Stimulated activated CD8-positive, alpha-beta memory T cell treated with anti-CD3 and anti-CD28 coated beads, Interleukin-7, amount 100 ng/mL, for 4 hours (primary cell): ENCODE data around the gene UAP1L1.

Source experiments
- DNase-seq, 2 donors: peaks; one replicate each; pipeline ENCODE4 v3.0.0-alpha.2; 2020; ENCODE audit warnings: low read depth in 2 of 2

The UAP1L1 gene

GRCh38 chr9:137075275-137075775 lies 2.0 kb upstream of the UAP1L1 start:
- DNase-seq, result no peak

GRCh38 chr9:137076636-137077009 lies 694 bp upstream of the UAP1L1 start:
- DNase-seq, result no peak

DNA sequence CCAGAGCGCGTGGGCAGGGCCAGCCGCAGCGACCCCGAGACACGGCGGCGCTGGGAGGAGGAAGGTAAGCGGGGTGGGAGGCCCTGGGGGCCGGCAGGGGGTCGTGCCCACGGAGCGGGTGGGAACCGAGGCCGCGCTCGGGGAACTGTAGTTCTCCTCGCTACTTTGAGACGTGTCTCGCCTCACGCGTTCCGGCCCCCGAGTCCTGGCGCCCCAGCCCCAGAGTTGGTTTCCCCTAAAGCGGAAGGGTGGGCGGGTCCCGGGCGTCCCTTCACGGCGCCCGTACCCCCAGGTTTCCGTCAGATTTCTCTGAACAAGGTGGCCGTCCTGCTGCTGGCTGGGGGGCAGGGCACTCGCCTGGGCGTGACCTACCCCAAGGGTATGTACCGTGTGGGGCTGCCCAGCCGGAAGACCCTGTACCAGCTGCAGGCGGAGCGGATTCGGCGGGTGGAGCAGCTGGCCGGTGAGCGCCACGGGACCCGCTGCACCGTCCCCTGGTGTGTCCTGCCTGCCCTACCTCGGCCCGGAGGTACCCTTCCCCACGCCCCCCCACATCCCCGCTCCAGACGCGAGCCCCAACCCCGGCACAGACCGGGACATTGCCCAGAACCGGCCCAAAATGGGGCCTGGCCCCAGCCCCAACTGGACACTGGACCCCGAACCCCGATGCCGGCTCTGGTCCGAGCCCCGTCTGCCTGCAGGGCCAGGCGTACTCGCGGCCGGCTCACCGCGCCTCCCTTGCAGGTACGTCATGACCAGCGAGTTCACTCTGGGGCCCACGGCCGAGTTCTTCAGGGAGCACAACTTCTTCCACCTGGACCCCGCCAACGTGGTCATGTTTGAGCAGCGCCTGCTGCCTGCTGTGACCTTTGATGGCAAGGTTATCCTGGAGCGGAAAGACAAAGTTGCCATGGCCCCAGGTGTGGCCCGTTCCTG lies 709 bp downstream of the UAP1L1 start:
- peak; percentile 24 to 49 for DNase-seq

DNA sequence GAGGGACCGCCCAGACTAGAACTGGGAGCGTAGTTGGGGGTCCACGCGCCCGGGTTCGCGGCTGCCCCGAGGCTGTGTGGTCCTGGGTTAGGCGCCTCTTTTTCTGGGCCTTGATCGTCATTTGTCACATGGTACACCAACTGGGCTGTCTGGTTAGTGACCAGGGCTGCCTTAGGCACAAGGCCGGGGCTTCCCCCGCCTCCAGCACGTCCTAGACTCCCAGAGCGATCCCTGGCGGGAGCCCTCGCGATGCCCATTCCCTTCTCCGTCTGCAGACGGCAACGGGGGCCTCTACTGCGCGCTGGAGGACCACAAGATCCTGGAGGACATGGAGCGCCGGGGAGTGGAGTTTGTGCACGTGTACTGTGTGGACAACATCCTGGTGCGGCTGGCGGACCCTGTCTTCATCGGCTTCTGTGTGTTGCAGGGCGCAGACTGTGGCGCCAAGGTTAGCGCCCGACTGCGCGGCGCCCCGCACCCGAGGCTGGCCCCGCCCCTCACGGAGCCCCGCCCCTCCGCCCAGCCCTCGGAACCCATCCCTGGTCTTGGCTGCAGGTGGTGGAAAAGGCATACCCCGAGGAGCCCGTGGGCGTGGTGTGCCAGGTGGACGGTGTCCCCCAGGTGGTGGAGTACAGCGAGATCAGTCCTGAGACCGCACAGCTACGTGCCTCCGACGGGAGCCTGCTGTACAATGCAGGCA lies 1.5 kb downstream of the UAP1L1 start:
- DNase-seq, result no peak

- DNase-seq, result no peak
These were observed 2.1 kb downstream of the UAP1L1 start for GRCh38 chr9:137079401-137079787.

DNA sequence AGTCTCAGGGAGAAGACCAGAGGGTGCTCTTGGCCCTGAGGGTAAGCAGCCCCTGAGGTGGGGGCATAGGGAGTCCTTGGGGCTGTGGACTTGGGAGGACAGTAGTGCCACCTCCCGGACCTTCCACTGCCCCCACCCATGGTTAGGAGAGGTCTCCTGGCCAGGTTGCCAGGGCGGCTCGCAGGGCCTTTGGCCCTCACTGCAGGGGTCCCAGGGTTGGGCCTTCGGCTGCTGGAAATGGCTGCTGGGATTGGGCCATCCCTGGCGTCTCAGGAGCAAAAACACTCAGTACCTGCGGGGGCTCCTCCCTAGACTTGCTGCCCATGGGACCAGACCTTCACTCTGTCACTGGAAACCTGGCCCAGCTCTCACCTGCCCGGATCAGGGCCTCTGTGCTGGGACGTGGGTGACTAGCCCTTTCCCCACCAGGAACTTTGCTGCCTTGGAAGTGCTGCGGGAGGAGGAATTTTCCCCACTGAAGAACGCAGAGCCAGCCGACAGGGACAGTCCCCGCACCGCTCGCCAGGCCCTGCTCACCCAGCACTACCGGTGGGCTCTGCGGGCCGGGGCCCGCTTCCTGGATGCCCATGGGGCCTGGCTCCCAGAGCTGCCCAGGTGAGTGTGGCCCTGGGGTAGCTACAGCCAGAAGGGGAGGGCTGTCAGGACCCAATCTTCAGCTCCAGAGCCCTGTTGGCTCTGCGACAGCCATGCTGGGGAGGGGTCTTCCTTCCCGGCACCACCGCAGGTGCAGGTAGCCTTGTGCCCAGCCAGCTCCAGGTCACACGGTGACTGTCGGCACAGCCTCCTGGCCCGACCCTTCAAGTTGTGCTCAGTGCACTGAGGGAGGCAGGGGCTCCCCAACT lies 3.2 kb downstream of the UAP1L1 start:
- DNase-seq, result no peak

GRCh38 chr9:137082222-137082924 lies 5.1 kb downstream of the UAP1L1 start:
- DNase-seq, result no peak

GRCh38 chr9:137082925-137083290 lies 5.6 kb downstream of the UAP1L1 start:
- DNase-seq, result no peak

DNA sequence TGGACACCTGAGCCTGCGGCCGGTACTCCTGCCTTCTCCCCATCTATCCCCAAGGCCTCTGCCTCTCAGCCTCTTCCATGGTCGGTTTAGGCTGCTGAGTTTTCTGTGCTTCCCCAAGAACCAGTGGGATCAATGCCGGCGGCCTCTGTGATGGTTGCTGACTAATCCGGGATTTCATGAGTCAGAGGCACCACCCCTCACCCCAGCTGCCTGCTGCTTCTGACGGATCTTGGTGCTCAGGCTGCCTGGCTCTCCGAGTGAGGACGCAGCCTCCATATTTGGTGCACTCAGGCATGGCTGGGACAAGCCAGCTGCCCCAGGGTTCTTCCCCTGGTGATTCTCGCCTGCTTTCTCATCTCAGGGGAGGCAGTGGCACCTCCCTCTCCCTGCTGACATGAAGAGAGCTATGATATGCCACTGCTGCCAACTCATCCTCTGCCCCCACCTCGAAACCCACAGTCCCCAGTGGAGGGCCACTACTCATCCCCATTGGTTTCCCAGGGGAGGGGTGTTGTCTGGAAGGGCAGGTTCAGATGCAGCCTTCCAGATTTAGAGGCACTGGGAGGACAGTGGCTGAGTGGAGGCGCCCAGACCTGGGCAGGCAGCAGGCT lies 6.2 kb downstream of the UAP1L1 start:
- DNase-seq, result no peak

DNA sequence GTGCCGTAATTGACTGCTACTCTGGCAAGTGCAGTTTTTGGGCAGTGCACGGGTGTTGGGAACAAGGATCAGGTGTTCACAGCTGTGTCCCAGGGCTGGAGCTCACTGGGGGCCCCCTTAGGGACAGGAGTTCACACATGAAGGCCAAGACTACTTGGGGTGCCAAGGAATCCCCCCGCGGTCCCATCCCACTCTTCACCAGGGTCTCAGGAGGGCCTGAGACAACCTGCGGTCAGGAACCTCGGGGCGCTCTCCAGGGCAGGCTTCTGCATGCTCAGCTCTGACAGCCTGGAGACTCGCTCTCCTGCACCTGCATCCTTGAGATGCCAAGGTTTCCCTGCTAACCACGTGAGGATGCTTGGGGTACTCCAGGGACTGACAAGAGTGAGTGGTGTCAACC lies 7.2 kb downstream of the UAP1L1 start:
- DNase-seq, result no peak

- DNase-seq, result no peak
These were observed 8.7 kb downstream of the UAP1L1 start for GRCh38 chr9:137085920-137086530.

- DNase-seq, result peak; percentile 98 to 100
These were observed 9.5 kb downstream of the UAP1L1 start, which contains the start of gene MAN1B1 for GRCh38 chr9:137086531-137087408. MAN1B1 (plus strand) TSS chr9:137086985; CDS start chr9:137087000, 15 bp downstream.

DNA sequence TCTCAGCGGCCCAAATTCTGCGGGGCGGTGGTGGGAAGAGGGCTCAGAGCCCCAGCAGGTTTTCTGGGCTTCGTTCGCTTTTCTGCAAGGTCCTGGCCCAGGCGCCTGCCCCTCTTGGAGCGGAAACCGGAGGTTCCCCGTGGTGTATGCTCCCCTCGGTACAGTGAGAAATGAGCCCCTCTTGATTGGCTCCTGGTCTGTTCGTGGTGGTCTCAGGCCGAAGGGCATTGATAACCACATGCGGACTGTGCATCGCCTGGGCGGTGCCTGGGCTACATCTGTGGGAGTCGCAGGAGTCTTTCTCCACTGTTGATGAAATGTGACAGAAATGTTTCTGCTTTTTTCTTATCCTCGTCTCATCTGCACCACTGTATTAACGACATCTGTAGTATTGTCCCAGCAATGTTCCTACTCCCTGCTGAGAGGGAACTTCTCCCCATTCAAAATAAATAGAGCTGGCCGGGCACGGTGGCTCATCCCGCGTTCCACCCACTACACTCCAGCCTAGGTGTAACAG lies 10.2 kb downstream of the UAP1L1 start:
- no peak for DNase-seq

DNA sequence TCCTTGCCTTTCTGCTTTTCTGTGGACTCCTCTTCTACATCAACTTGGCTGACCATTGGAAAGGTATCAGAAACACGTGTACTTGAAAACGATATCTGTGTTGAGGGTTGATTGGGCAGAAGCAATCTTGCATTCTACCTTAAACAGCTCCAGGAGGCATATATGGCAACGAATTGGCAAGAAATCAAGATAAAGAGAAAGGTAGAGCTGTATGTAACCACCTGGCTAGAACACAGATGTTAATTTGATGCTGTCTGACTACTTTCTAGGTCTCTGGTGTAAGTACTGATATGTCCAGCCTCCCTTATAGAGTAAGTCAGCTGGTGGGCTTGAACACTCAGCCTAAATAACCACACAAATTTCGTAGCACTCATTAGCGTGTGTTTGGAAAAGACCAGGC lies 10.8 kb downstream of the UAP1L1 start:
- no peak for DNase-seq

- no peak for DNase-seq
These were observed 12.1 kb downstream of the UAP1L1 start for GRCh38 chr9:137089232-137089947.

- DNase-seq, result peak; percentile 72 to 78
These were observed 18.6 kb downstream of the UAP1L1 start for GRCh38 chr9:137095664-137096517.

DNA sequence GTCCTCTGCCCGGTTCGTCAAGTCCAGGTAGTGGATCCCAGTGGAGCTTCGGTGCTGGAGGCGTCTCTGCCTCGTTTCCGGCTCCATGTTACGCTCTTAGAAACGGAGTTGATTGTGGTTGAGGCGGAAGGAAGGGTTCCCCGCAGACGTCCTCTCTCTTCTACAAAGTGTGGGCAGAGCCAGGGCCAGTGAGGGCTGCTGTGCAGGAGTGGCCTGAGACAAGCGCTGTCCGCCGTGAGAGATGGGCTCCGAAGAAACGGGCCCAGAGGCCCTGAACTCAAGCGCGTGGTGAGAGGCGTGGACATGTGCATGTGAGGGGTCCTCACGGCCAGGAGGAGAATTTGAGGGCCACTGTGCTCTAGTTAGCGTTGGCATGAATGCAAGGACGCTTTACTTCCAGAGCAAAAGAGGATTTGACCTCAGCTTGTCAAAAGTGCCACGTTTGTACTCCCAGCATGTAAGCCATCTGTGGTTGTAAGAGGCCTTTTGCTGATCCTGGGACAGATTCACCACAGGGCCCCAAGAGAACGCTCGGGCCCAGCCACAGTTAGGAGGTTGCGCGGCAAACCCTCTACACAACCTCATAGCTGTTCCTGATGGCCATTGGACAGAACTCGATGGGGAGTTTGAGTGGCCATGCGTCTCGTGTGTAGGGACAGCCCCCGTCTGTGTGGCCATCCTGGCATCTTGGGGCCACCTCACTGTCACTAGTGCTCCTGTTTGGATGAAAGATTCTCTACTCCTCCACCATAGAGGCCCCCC lies 19.6 kb downstream of the UAP1L1 start:
- no peak for DNase-seq
